Posterior vena cava (tissue), 2 donors: ENCODE results near the gene COBLL1. TPM values are rescaled to one million over a fixed set of nuclear protein-coding genes. Genes with fewer than 3 reads are reported as not detected.

Experiments used
- total RNA-seq, 2 donors: library from RNA; stranded (reverse); fragmentation: NEBNext Ultra II Directional; extraction: Animal tissue kit (Norgen Biotek cat#: 25700); gene quantifications; one replicate each; pipeline ENCODE4 v1.2.1, GENCODE V29; 2021
- donor health status: DM: yes; HTN: yes; CAD: no.
- donor health status: DM: yes; HTN: yes; CAD: no.

Gene COBLL1
- total RNA-seq, 2 donors from 2014 or later, result 76.9 to 92.6 TPM

Other genes with a start within 250 kb of the COBLL1 start
- 1 to 10 TPM; 6.2 to 8.0 TPM for gene GRB14, start 220.3 kb downstream of the COBLL1 start, total RNA-seq
- 1 to 10 TPM; 1.3 to 2.1 TPM for gene SLC38A11, start 113.7 kb upstream of the COBLL1 start, total RNA-seq